Endothelial cell of umbilical vein (primary cell): ENCODE results near the gene ZNF20. TPM values are rescaled to one million over a fixed set of nuclear protein-coding genes. Genes with fewer than 3 reads are reported as not detected.
"Not testable (repeated sequence)": the region's sequence is repeated elsewhere in the genome, so short reads cannot be mapped to it uniquely, and the experiment has no call there.

Experiments
- BruUV-seq: library from RNA; stranded (reverse); fragments of 400-500 nt; replicated peaks from 2 replicates; lab custom pipeline; 2021; lab: Mats Ljungman, UMichigan
- CTCF ChIA-PET: fragments of 300-600, 350-600 bp; sonication (Branson Sonifier 250); formaldehyde crosslinking; loops from one replicate; lab custom pipeline; 2021; ENCODE audit warnings: antibody characterized with exemption, inconsistent platforms; lab: Charles Lee
- POLR2A ChIA-PET: fragments of 300-600, 350-600 bp; sonication (Branson Sonifier 250); formaldehyde crosslinking; loops from one replicate; lab custom pipeline; 2021; ENCODE audit warnings: antibody characterized with exemption, inconsistent platforms; lab: Charles Lee
- DNase-seq: peaks from one replicate; pipeline ENCODE4 v3.0.0-alpha.2; 2011; ENCODE audit warnings: low read depth, low spot score
- FAIRE-seq: peaks from 2 replicates; lab custom pipeline; 2011; peaks lifted over from hg19 to GRCh38; lab: Jason Lieb, UNC
- H2AFZ ChIP-seq: 2 replicates; pipeline ENCODE4 v1.6.0; 2012; ENCODE audit warnings: low read depth, low read length, control low read depth, inconsistent platforms
- H3K27ac ChIP-seq: 2 replicates; pipeline ENCODE4 v1.5.1; 2011; ENCODE audit warnings: low read depth, mild to moderate bottlenecking, control low read depth, low read length, moderate library complexity; ENCODE audit not compliant: insufficient read depth
- H3K27me3 ChIP-seq, 2 experiments: 2 replicates each; pipeline versions ENCODE4 v1.6.0 to v1.6.1; 2011; ENCODE audit warnings: low read length in 2 of 2, mixed read lengths in 1 of 2; ENCODE audit not compliant: control insufficient read depth in 2 of 2, insufficient read depth in 2 of 2
- H3K36me3 ChIP-seq, 2 experiments: 2 replicates in 1 of 2; 3 replicates in 1 of 2; pipeline ENCODE4 v1.5.1; 2011; ENCODE audit warnings: low read length in 2 of 2, mild to moderate bottlenecking in 1 of 2, moderate library complexity in 1 of 2; ENCODE audit not compliant: control insufficient read depth in 2 of 2, insufficient read depth in 2 of 2; ENCODE audit errors: extremely low read depth in 1 of 2
- H3K4me1 ChIP-seq: 3 replicates; pipeline ENCODE4 v1.5.1; 2011; ENCODE audit warnings: mild to moderate bottlenecking, low read length; ENCODE audit not compliant: control insufficient read depth, insufficient read depth; ENCODE audit errors: extremely low read depth
- H3K4me2 ChIP-seq: 2 replicates; pipeline ENCODE4 v1.6.1; 2011; ENCODE audit warnings: low read length, control low read depth, mixed read lengths; ENCODE audit not compliant: insufficient read depth
- H3K4me3 ChIP-seq, 3 experiments: fragments of 200-600 bp in 1 of 3; sonication (generic), shearing (Covaris generic) in 1 of 3; replicated peaks in 1 of 3; 2 replicates each; pipeline ENCODE4 v1.5.1; 2011 to 2016; ENCODE audit warnings: control low read depth in 3 of 3, low read length in 3 of 3, mild to moderate bottlenecking in 2 of 3, inconsistent platforms in 1 of 3, low read depth in 1 of 3, moderate library complexity in 1 of 3; ENCODE audit not compliant: insufficient read depth in 1 of 3
- H3K79me2 ChIP-seq: 2 replicates; pipeline ENCODE4 v1.6.0; 2012; ENCODE audit warnings: low read length, inconsistent platforms; ENCODE audit not compliant: control insufficient read depth, insufficient read depth
- H3K9ac ChIP-seq: replicated peaks from 2 replicates; pipeline ENCODE3; 2011; ENCODE audit warnings: low read length, control low read depth; ENCODE audit not compliant: insufficient read depth; ENCODE audit errors: extremely low read depth
- H3K9me1 ChIP-seq: replicated peaks from 3 replicates; pipeline ENCODE4 v1.6.0; 2011; ENCODE audit warnings: mild to moderate bottlenecking, low read length; ENCODE audit not compliant: control insufficient read depth, insufficient read depth; ENCODE audit errors: extremely low read depth
- H3K9me3 ChIP-seq: replicated peaks from 2 replicates; pipeline ENCODE4 v1.5.1; 2012; ENCODE audit warnings: low read length, inconsistent platforms; ENCODE audit not compliant: control insufficient read depth, insufficient read depth
- H4K20me1 ChIP-seq: replicated peaks from 2 replicates; pipeline ENCODE3; 2011; ENCODE audit warnings: mild to moderate bottlenecking, low read length; ENCODE audit not compliant: control insufficient read depth, insufficient read depth; ENCODE audit errors: extremely low read depth
- EZH2 ChIP-seq: IDR thresholded peaks from 2 replicates; pipeline ENCODE4 v1.6.1; 2012; ENCODE audit warnings: borderline replicate concordance, low read depth, mild to moderate bottlenecking, moderate library complexity, low read length, inconsistent platforms; ENCODE audit not compliant: severe bottlenecking
- FOS ChIP-seq: IDR thresholded peaks from 2 replicates; pipeline ENCODE4 v1.6.1; 2011; ENCODE audit warnings: mild to moderate bottlenecking, low read length, moderate library complexity, borderline replicate concordance; ENCODE audit not compliant: insufficient read depth
- GATA2 ChIP-seq: IDR thresholded peaks from 2 replicates; pipeline ENCODE4 v1.7.0; 2011; ENCODE audit warnings: low read depth, mild to moderate bottlenecking, moderate library complexity, mixed read lengths, low read length; ENCODE audit not compliant: insufficient read length, insufficient read depth
- JUN ChIP-seq: IDR thresholded peaks from 2 replicates; pipeline ENCODE4 v1.6.1; 2011; ENCODE audit warnings: borderline replicate concordance, low read depth; ENCODE audit not compliant: insufficient read length, insufficient read depth
- MYC ChIP-seq: IDR thresholded peaks from one replicate; pipeline ENCODE4 v1.6.1; 2011; ENCODE audit warnings: mild to moderate bottlenecking, low read depth, low read length
- POLR2A ChIP-seq: IDR thresholded peaks from 2 replicates; pipeline ENCODE4 v1.6.1; 2012; ENCODE audit warnings: low read depth, mild to moderate bottlenecking, control low read depth, low read length
- POLR2AphosphoS5 ChIP-seq: IDR thresholded peaks from 2 replicates; pipeline ENCODE4 v1.6.1; 2012; ENCODE audit warnings: low read depth, mild to moderate bottlenecking, control low read depth, low read length, moderate library complexity; ENCODE audit not compliant: insufficient read depth
- dilution Hi-C: fragments of 300-500 bp; cut with MboI; formaldehyde crosslinking; loops from one replicate; pipeline ENCODE4 v1.15.0; 2019; ENCODE audit warnings: low sequenced_read_pairs; ENCODE audit not compliant: extremely low pct_ligation_motif_present
- intact Hi-C: fragments of 100-400 bp; cut with micrococcal nuclease; formaldehyde crosslinking; loops from one replicate; pipeline ENCODE4 v1.10.0; 2022
- polyA plus RNA-seq, 4 experiments: library from polyadenylated mRNA; depleted of rRNA in 3 of 4; stranded (reverse) in 3 of 4; unstranded in 1 of 4; fragments of >200 nt; gene quantifications; 2 replicates each; pipeline versions ENCODE4 v1.2.1 to v1.2.3, GENCODE V29; 2011 to 2012; ENCODE audit warnings: missing spikeins in 1 of 4
- total RNA-seq: library from RNA; stranded (reverse); gene quantifications from 2 replicates; pipeline ENCODE4 v1.2.3, GENCODE V29; 2021
- TF ChIP-seq, protein P1 (sequence below), 2 donors: IDR thresholded peaks; 1 replicate in 1 of 2; 2 replicates in 1 of 2; pipeline ENCODE4 v1.5.1; 2011; ENCODE audit warnings: low read length in 2 of 2, mild to moderate bottlenecking in 2 of 2, moderate library complexity in 2 of 2, control low read depth in 1 of 2, inconsistent platforms in 1 of 2, low read depth in 1 of 2; ENCODE audit not compliant: insufficient read depth in 1 of 2; ENCODE audit errors: extremely low read depth in 1 of 2
- TF ChIP-seq, protein P2 (sequence below): IDR thresholded peaks from 2 replicates; pipeline ENCODE4 v1.6.1; 2011; ENCODE audit not compliant: insufficient read depth, insufficient read length

ZNF20 gene
- total and polyA plus RNA-seq, 2 donors (not counting 3 experiments of a cell fraction or from before 2014, with no cell fraction given), result 0.35 TPM

DNA sequence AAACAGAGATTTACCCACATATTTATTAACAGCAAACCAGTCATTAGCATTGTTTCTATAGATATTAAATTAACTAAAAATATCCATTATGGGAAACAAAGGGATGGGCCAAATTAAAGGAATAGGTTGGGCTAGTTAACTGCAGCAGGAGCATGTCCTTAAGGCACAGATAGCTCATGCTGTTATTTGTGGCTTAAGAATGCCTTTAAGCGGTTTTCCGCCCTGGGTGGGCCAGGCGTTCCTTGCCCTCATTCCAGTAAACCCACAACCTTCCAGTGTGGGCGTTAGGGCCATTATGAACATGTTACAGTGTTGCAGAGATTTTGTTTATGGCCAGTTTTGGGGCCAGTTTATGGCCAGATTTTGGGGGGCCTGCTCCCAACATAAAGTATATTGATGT lies 36.2 kb downstream of the ZNF20 start:
- DNase-seq, H3K27ac ChIP-seq, H3K4me1 ChIP-seq, BruUV-seq, CTCF ChIA-PET, H3K9me1 ChIP-seq, H3K4me3 ChIP-seq, H3K27me3 ChIP-seq, intact Hi-C loops, H2AFZ ChIP-seq, H4K20me1 ChIP-seq, H3K79me2 ChIP-seq, H3K36me3 ChIP-seq, H3K9me3 ChIP-seq, H3K9ac ChIP-seq, H3K4me2 ChIP-seq, dilution Hi-C loops, POLR2A ChIA-PET, FAIRE-seq: not testable (repeated sequence)

DNA sequence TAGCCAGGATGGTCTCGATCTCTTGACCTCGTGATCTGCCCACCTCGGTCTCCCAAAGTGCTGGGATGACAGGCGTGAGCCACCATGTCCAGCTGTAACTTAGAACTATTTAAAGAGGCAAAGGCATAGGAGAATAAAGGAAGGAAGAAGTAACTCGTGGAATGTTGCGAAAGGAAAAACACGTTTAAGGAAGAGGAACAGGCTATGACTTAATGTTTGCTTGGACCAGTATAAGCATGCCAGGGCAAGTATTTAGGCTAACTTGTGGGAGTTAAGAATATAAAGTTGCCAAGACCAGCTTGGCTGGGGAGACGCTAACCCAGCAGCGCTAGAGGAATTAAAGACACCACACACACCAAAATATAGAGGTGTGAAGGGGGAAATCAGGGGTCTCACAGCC lies 42.1 kb downstream of the ZNF20 start:
- ChIA-PET POLR2A (no interaction called here), CTCF (no interaction called here)
- no peaks in the 10 kb centered on the region for H3K27me3 ChIP-seq
- dilution Hi-C loops, result no loop called here
- H3K36me3 ChIP-seq, result no peaks in the 10 kb centered on the region
- no peaks in the 10 kb centered on the region for H3K79me2 ChIP-seq
- TF ChIP-seq POLR2A (no peak), GATA2 (no peak), FOS (no peak), EZH2 (no peak), POLR2AphosphoS5 (no peak), MYC (no peak), JUN (no peak)
- TF ChIP-seq, protein P1, sequence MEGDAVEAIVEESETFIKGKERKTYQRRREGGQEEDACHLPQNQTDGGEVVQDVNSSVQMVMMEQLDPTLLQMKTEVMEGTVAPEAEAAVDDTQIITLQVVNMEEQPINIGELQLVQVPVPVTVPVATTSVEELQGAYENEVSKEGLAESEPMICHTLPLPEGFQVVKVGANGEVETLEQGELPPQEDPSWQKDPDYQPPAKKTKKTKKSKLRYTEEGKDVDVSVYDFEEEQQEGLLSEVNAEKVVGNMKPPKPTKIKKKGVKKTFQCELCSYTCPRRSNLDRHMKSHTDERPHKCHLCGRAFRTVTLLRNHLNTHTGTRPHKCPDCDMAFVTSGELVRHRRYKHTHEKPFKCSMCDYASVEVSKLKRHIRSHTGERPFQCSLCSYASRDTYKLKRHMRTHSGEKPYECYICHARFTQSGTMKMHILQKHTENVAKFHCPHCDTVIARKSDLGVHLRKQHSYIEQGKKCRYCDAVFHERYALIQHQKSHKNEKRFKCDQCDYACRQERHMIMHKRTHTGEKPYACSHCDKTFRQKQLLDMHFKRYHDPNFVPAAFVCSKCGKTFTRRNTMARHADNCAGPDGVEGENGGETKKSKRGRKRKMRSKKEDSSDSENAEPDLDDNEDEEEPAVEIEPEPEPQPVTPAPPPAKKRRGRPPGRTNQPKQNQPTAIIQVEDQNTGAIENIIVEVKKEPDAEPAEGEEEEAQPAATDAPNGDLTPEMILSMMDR (IDR thresholded peaks at IDR 0.05; ENCODE audit: extremely low read depth in 1 of 2, insufficient read depth in 1 of 2, low read depth in 1 of 2, low read length in 2 of 2), result no peak
- TF ChIP-seq, protein P2, sequence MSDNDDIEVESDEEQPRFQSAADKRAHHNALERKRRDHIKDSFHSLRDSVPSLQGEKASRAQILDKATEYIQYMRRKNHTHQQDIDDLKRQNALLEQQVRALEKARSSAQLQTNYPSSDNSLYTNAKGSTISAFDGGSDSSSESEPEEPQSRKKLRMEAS, result no peak
- no peak overlapping the region for H3K27ac ChIP-seq
- no peak overlapping the region for H2AFZ ChIP-seq
- no peaks in the 10 kb centered on the region for H4K20me1 ChIP-seq
- no peak overlapping the region for H3K4me3 ChIP-seq
- intact Hi-C loops, result no loop called here
- H3K9me1 ChIP-seq, result no peaks in the 10 kb centered on the region
- no peak for FAIRE-seq
- peaks cover under 1% of the 10 kb centered on the region for H3K4me1 ChIP-seq
- no peak for DNase-seq
- no peaks in the 10 kb centered on the region for H3K9me3 ChIP-seq
- no peak overlapping the region for H3K4me2 ChIP-seq
- H3K9ac ChIP-seq, result no peak overlapping the region
- BruUV-seq, result no TSS peak
